ENCODE data around the gene PTH.

PTH gene

DNA sequence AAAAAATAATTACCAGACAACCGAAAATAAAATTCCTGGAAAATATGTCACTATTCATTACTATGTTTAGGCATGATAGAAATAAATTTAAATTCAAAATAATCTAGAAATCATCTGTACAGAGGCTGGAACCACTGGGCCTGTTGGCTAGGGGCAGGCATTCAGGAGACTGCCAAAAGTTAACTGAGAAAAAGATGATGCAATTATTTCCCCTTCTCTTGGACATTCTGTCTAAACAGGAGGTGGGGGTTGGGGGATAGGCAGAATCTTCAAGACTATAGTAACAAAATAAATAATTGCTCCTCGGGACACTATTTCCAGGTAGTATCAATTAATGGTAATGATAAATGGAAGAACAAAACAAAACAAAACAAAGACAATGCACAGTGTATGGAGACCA, 46.9 kb downstream of the PTH start:
- no peak for DNase-seq

- DNase-seq = no peak
Observed at GRCh38 chr11:13446444-13446843, 49.4 kb downstream of the PTH start.

GRCh38 chr11:13445588-13445987, 50.2 kb downstream of the PTH start:
- DNase-seq = no peak
